ENCODE measurements around the gene TM2D1.
"Not testable (repeated sequence)": the region's sequence is repeated elsewhere in the genome, so short reads cannot be mapped to it uniquely, and the experiment has no call there.

TM2D1 gene

DNA sequence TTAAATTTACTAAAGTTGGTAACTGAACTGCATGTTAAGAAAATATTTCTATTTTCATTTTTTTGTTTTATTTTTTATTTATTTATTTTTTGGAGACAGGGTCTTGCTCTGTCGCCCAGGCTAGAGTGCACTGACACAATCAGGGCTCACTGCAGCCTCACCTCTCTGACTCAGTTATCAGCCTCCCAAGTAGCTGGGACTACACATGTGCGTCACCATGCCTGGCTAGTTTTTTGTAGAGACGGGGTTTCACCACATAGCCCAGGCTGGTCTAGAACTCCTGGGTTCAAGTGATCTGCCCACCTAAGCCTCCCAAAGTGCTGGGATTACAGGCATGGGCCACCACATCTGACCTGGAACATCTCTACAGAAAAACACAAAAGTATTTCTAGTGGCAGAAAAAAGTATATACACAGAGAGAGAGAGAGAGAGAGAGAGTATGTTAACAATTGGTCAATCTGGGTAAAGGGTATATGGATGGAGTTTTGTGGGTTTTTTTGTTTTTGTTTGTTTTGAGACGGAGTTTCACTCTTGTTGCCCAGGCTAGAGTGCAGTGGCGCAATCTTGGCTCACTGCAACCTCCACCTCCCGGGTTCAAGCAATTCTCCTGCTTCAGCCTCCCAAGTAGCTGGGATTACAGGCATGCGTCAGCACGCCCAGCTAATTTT is 5.8 kb downstream of the TM2D1 start:
- not testable (repeated sequence) for DNase-seq (ENCODE audit: low read depth)

GRCh38 chr1:61711969-61712368 is 13.0 kb downstream of the TM2D1 start:
- DNase-seq (ENCODE audit: low read depth), result no peak

GRCh38 chr1:61711257-61711656 is 13.7 kb downstream of the TM2D1 start:
- not testable (repeated sequence) for DNase-seq (ENCODE audit: low read depth)

DNA sequence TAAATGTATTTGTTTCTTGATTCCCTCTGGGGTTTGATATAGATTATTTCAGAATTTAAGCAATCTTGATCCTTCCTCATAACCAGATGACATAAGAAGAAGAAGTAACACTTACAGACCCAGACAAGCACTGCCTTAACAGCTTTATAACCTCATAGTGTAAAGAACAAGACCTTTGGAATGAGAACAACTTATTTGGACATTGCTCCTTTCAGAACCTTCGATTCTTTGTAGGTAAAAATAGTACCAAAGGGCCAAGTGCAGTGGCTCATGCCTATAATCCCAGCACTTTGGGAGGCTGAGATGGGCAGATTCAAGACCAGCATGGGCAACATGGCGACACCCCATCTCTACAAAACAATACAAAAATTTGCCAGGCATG is 15.0 kb downstream of the TM2D1 start:
- DNase-seq (ENCODE audit: low read depth), result no peak

DNA sequence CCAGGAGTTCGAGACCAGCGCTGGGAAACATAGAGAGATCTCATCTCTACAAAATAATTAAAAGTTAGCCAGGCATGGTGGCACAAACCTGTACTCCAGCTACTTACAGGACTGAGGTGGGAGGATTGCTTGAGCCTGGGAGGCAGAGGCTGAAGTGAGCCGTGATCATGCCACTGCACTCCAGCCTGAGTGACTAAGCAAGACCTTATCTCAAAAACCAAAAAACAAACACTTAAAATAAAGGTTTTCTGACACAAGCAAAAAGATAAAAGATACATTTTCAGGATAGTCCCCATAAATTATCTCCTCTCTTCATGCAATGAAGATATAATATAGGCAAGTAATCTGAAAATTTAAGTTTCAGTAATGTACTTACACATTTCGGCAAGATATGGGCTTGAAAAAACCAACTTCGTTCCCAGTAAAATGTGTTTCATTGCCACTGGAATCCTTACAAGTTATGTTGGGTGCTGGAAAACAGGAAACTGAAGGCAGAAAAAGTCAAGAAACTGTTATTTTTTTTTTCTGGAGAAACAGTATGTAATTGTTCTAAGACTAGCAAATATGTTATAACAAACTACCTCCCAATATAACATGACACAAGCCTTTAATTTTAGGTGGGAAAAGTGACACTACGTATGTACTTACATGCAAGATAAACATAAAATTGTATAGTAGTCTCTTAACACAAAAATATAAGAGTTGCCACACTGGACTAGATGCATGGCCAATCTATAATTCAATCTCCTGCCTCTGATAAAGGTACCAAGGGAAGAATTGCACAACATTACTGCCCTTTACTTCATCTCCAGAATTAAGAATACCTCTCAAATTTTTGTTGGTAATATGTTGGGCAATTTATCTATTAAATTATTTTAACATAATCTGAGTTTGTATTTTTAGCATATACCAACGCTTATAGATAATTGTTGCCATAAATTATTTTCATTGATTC is 15.7 kb downstream of the TM2D1 start:
- no peak for DNase-seq (ENCODE audit: low read depth)

DNA sequence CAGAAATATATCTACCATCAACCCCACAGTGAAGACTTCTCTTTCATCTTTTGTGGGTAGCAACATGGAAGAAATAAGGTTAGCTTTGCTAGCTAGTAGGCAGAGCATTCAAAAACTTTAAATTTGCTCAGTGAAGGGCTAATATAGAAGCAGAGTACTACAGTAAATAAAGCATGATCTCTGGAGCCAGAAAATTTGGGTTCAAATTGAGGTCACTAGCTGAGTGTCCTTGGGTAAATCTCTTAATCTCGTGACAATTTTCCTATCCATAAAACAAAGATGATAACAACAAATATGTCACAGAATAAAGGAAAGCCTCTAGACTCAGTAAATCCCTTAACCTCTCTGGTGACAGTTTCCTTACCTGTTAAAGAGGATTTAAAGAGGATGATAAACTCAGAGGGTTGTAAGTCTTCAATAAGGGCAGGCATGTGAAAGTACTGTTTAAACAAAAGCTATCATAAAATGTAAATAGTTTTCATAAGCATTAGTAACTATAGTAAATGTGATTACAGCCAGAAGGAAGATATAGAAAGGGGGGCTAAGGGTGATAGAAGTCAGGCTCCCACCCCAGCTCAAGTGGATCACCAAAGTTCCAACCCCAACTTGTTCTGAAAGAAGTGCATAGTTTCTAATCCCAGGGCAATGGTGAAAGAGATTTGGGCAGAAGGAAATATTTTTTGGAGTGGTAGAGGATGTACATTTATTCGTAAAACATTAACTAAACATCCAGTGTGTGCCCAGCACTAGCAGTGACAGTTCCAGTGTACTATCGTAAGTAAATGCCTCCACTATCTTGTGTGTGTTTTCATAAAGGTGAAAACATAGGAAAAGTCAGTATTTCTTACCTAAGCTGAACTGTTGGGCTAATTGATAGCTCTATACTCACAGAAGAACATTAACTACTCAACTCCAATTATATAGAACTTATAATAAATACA is 24.8 kb downstream of the TM2D1 start:
- DNase-seq (ENCODE audit: low read depth), result no peak

DNA sequence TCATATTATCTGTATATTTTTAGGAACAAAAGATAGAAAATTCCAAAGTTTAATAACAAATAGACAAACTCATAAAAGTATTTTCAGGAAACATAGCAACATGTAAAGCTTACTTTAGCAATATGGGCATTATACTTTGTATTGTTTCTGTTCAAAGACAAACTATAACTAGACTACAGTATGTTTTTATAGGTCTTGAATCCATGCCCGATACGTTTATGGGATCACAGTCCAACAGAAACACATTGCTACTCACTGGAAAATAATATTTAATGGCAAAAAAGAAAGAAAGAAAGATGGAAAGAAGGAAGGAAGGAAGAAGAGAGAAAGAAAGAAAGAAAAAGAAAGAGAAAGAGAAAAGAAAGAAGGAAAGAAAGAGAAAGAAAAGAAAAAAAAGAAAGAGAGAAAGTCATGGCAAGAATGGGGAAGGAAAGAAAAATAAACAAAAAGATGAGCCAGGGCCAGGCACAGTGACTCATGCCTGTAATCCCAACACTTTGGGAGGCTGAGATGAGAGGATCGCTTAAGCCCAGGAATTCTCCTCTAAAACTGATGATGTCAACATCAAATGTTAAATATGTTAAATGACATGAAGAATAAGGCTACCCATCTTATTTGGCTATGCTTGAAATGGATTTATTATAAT is 32.7 kb downstream of the TM2D1 start:
- DNase-seq (ENCODE audit: low read depth), result no peak

GRCh38 chr1:61687901-61688300 is 37.0 kb downstream of the TM2D1 start:
- DNase-seq (ENCODE audit: low read depth), result no peak

DNA sequence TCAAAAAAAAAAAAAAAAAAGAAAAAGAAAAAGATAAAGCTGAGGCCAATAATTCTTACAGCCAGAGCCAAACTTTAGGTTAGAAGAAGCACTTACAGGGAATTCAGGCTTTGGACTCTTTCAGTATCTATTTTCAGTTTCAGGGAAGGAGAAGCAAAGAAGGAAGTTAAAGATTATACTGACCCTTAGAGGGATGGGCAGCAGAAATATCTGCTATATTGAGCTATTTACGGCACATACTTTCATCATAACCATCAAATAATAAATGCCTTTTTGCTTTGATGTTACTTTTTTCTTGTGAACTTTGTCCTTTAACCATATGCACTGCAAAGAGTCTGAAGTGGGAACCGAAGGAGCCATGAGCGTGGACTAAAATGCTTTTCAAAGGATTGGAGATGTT is 42.0 kb downstream of the TM2D1 start:
- DNase-seq (ENCODE audit: low read depth), result no peak

- no peak for DNase-seq (ENCODE audit: low read depth)
These were observed 44.4 kb downstream of the TM2D1 start for GRCh38 chr1:61680500-61680899.

GRCh38 chr1:61676881-61677280 is 48.1 kb downstream of the TM2D1 start:
- DNase-seq (ENCODE audit: low read depth), result not testable (repeated sequence)

GRCh38 chr1:61674221-61674620 is 50.7 kb downstream of the TM2D1 start:
- no peak for DNase-seq (ENCODE audit: low read depth)

GRCh38 chr1:61672376-61672775 is 52.6 kb downstream of the TM2D1 start:
- DNase-seq (ENCODE audit: low read depth), result no peak

DNA sequence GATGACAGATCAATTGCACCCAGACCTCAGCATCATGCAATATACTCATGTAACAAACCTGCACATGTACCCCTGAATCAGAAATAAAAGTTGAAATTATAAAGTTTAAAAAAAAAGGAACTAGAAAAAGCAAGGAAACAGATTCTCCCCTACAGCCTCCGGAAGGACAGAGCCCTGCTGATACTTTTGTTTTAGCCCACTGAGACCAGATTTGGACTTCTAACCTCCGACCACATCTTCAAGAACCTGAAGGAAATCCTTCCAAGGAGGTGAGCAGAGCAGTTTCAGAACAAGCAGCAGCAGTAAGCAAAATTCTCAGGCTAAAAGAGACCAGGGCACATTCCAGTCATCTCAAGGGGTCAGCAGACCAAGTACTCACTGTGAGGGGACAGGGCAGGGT is 54.5 kb downstream of the TM2D1 start:
- no peak for DNase-seq (ENCODE audit: low read depth)

- DNase-seq (ENCODE audit: low read depth), result no peak
These were observed 54.9 kb downstream of the TM2D1 start for GRCh38 chr1:61670016-61670415.

GRCh38 chr1:61659061-61659460 is 65.9 kb downstream of the TM2D1 start:
- no peak for DNase-seq (ENCODE audit: low read depth)

GRCh38 chr1:61655453-61655852 is 69.5 kb downstream of the TM2D1 start:
- DNase-seq (ENCODE audit: low read depth), result no peak

DNA sequence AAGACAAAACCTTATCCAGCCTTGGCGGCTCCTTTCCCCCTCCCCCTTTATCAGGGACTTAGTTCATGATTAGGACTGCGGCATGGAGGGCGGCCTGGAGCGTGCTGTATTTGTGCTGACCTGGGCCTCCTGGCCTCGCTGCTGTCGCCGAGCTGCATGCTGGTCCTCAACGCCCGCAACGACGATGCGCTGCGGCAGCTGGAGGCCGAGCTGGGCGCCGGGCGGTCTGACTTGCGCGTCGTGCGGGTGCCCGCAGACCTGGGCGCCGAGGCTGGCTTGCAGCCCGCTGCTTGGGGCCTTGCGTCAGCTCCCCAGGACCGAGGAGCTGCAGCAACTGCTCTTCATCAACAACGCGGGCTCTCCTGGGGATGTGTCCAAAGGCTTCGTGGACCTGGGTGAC is 70.9 kb downstream of the TM2D1 start:
- DNase-seq (ENCODE audit: low read depth), result no peak

- DNase-seq (ENCODE audit: low read depth), result no peak
These were observed 75.8 kb downstream of the TM2D1 start for GRCh38 chr1:61648983-61649742.

DNA sequence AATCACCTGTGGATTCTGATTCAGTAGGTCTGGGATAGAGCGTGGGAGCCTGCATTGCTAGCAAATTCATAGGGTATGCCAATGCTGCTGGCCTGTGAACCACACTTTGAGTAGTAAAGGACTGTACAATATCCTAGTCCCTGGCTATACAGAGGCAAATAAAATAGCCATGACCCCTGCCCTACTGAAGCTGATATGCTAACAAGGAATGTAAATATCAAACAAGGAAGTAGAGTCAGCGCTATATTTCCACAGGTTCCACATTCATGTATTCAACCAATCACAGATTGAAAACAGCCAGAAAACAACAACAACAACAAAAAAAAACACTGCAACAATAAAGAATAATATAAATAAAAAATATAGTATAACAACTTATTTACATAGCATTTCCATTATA is 77.8 kb downstream of the TM2D1 start:
- no peak for DNase-seq (ENCODE audit: low read depth)

DNA sequence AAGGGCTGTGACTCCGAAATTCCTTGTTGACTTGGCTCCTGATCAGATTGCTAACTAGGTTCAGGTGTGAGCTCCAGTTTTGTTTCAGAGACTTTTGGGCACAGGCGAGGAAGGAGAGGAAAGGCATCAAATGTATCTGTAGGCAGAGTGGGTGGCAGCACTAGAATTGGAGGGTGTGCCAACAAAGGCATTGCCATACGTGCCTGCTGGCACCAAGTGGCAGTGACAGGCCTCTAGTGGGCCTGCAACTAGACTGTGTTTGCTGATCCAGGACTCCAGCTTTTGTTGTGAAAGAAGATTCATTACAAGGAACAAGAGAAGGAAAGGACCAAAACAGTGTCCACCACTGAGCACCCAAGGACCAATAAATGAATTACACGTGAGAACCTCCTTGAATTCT is 79.5 kb downstream of the TM2D1 start:
- no peak for DNase-seq (ENCODE audit: low read depth)

Data from HS-5 (cell line).